HCT116 (cell line): ENCODE results near the gene SLC7A10. TPM values are rescaled to one million over a fixed set of nuclear protein-coding genes. Genes with fewer than 3 reads are reported as not detected.

Source experiments
- ATAC-seq: fragments of 200-7000 bp; cut with Tn5 transposase; 2 replicates; pipeline ENCODE4 v1.9.1; 2020; ENCODE audit warnings: mild to moderate bottlenecking, moderate library complexity
- BruUV-seq: library from RNA; stranded (reverse); fragments of 400-500 nt; replicated peaks from 2 replicates; lab custom pipeline; 2021; lab: Mats Ljungman, UMichigan
- CTCF ChIA-PET: fragments of 300-600 bp; sonication (Branson Sonifier 250); formaldehyde crosslinking; loops from one replicate; lab custom pipeline; 2021; ENCODE audit warnings: antibody characterized with exemption; lab: Charles Lee
- POLR2A ChIA-PET: fragments of 300-600, 350-600 bp; sonication (Branson Sonifier 250); formaldehyde crosslinking; loops from one replicate; lab custom pipeline; 2021; ENCODE audit warnings: antibody characterized with exemption; lab: Charles Lee
- RAD21 ChIA-PET, 2 experiments: fragments of 300-600 bp; sonication (Branson Sonifier 250); formaldehyde crosslinking; loops; one replicate each; lab custom pipeline; 2023; ENCODE audit warnings: low total read pairs in 2 of 2; ENCODE audit not compliant: uncharacterized antibody in 2 of 2, unreplicated experiment in 2 of 2, low non-redundant PET in 1 of 2; lab: Charles Lee
- DNase-seq: peaks from one replicate; pipeline ENCODE4 v3.0.0-alpha.2; 2010; ENCODE audit warnings: low read depth, low spot score
- H2AFZ ChIP-seq: fragments of 200-600 bp; shearing (Covaris generic), sonication (generic); 2 replicates; pipeline ENCODE4 v1.6.1; 2017; ENCODE audit warnings: low read depth, mixed run types, mixed read lengths, antibody characterized with exemption, low read length; ENCODE audit not compliant: poor library complexity, severe bottlenecking
- H3K27ac ChIP-seq: 2 replicates; pipeline ENCODE4 v1.5.1; 2012; ENCODE audit warnings: low read depth, low read length
- H3K27me3 ChIP-seq: fragments of 200-600 bp; sonication (generic); 2 replicates; pipeline ENCODE4 v1.6.1; 2016; ENCODE audit warnings: mixed run types, low read length, mixed read lengths; ENCODE audit not compliant: insufficient read depth
- H3K36me3 ChIP-seq, 2 experiments: fragments of 200-500 bp in 1 of 2; fragments of 200-600 bp in 1 of 2; sonication (Bioruptor generic) in 1 of 2; sonication (generic) in 1 of 2; 2 replicates each; pipeline versions ENCODE4 v1.5.1 to v1.6.1; 2014 to 2016; ENCODE audit warnings: low read length in 2 of 2, inconsistent platforms in 1 of 2, mixed read lengths in 1 of 2, mixed run types in 1 of 2; ENCODE audit not compliant: insufficient read depth in 2 of 2, control insufficient read depth in 1 of 2
- H3K4me1 ChIP-seq, 2 experiments: fragments of 200-600 bp in 1 of 2; sonication (generic) in 1 of 2; 2 replicates each; pipeline versions ENCODE4 v1.5.1 to v1.6.1; 2012 to 2017; ENCODE audit warnings: low read length in 2 of 2, inconsistent platforms in 1 of 2, mild to moderate bottlenecking in 1 of 2, mixed read lengths in 1 of 2, mixed run types in 1 of 2, moderate library complexity in 1 of 2; ENCODE audit not compliant: insufficient read depth in 2 of 2, control insufficient read depth in 1 of 2
- H3K4me2 ChIP-seq: fragments of 200-600 bp; sonication (generic); 2 replicates; pipeline ENCODE4 v1.6.1; 2017; ENCODE audit warnings: mixed run types, low read length, mixed read lengths
- H3K4me3 ChIP-seq, 2 experiments: fragments of 200-600 bp in 1 of 2; sonication (generic) in 1 of 2; replicated peaks in 1 of 2; 2 replicates each; pipeline ENCODE4 v1.5.1; 2011 to 2016; ENCODE audit warnings: low read length in 2 of 2, control low read depth in 1 of 2, low read depth in 1 of 2, mild to moderate bottlenecking in 1 of 2, mixed read lengths in 1 of 2, mixed run types in 1 of 2
- H3K79me2 ChIP-seq: fragments of 200-600 bp; sonication (generic); 2 replicates; pipeline ENCODE4 v1.6.1; 2017; ENCODE audit warnings: mild to moderate bottlenecking, mixed run types, low read length, moderate library complexity, mixed read lengths; ENCODE audit not compliant: insufficient read depth
- H3K9ac ChIP-seq: fragments of 200-600 bp; sonication (generic); 2 replicates; pipeline ENCODE4 v1.6.1; 2016; ENCODE audit warnings: low read length, mixed read lengths
- H3K9me2 ChIP-seq: fragments of 200-600 bp; sonication (generic), shearing (Covaris generic); 2 replicates; pipeline ENCODE4 v1.6.1; 2017; ENCODE audit warnings: mixed run types, mild to moderate bottlenecking, moderate library complexity; ENCODE audit not compliant: insufficient read depth
- H3K9me3 ChIP-seq, 2 experiments: fragments of 200-500 bp in 1 of 2; fragments of 200-600 bp in 1 of 2; sonication (Bioruptor generic) in 1 of 2; sonication (generic) in 1 of 2; 2 replicates each; pipeline ENCODE4 v1.6.1; 2014 to 2017; ENCODE audit warnings: low read length in 2 of 2, mixed read lengths in 2 of 2, inconsistent platforms in 1 of 2, low read depth in 1 of 2, mild to moderate bottlenecking in 1 of 2, mixed run types in 1 of 2, moderate library complexity in 1 of 2; ENCODE audit not compliant: control insufficient read depth in 1 of 2, insufficient read depth in 1 of 2
- H4K20me1 ChIP-seq: fragments of 200-600 bp; sonication (generic), shearing (Covaris generic); 2 replicates; pipeline ENCODE4 v1.6.1; 2017; ENCODE audit warnings: mixed run types, mild to moderate bottlenecking, moderate library complexity; ENCODE audit not compliant: insufficient read depth
- ATF3 ChIP-seq: IDR thresholded peaks from 2 replicates; pipeline ENCODE4 v1.6.1; 2012
- CEBPB ChIP-seq: IDR thresholded peaks from 2 replicates; pipeline ENCODE4 v1.6.1; 2012; ENCODE audit warnings: low read depth
- CTCF ChIP-seq, 3 experiments: fragments of 200-600 bp in 1 of 3; sonication (generic) in 1 of 3; IDR thresholded peaks in 2 of 3; conservative IDR thresholded peaks in 1 of 3; 2 replicates each; pipeline ENCODE4 v1.5.1; 2012 to 2017; ENCODE audit warnings: low read depth in 2 of 3, low read length in 2 of 3, antibody characterized with exemption in 1 of 3, borderline replicate concordance in 1 of 3, control low read depth in 1 of 3, mild to moderate bottlenecking in 1 of 3, mixed read lengths in 1 of 3, mixed run types in 1 of 3, moderate library complexity in 1 of 3; ENCODE audit not compliant: insufficient read depth in 1 of 3
- EGR1 ChIP-seq: IDR thresholded peaks from 2 replicates; pipeline ENCODE4 v1.6.1; 2012; ENCODE audit warnings: low read depth
- FOSL1 ChIP-seq: IDR thresholded peaks from 2 replicates; pipeline ENCODE4 v1.6.1; 2012; ENCODE audit warnings: low read depth
- POLR2A ChIP-seq: IDR thresholded peaks from 2 replicates; pipeline ENCODE4 v1.7.0; 2011; ENCODE audit warnings: borderline replicate concordance; ENCODE audit not compliant: insufficient read depth, insufficient read length; ENCODE audit errors: extremely low read depth
- POLR2AphosphoS5 ChIP-seq: IDR thresholded peaks from 2 replicates; pipeline ENCODE4 v1.6.1; 2011; ENCODE audit warnings: mild to moderate bottlenecking, low read depth, low read length, moderate library complexity
- REST ChIP-seq: IDR thresholded peaks from 2 replicates; pipeline ENCODE4 v1.6.1; 2012; ENCODE audit warnings: low read depth
- SIN3A ChIP-seq: IDR thresholded peaks from 2 replicates; pipeline ENCODE4 v1.6.1; 2012; ENCODE audit warnings: low read depth
- SP1 ChIP-seq: IDR thresholded peaks from 2 replicates; pipeline ENCODE4 v1.6.1; 2012; ENCODE audit warnings: low read depth
- SRF ChIP-seq: IDR thresholded peaks from 2 replicates; pipeline ENCODE4 v1.6.1; 2012; ENCODE audit warnings: low read depth
- TCF7L2 ChIP-seq: IDR thresholded peaks from 2 replicates; pipeline ENCODE4 v1.7.0; 2011; ENCODE audit warnings: borderline replicate concordance, inconsistent platforms; ENCODE audit not compliant: insufficient read depth, insufficient read length; ENCODE audit errors: extremely low read depth
- ZBTB33 ChIP-seq: IDR thresholded peaks from 2 replicates; pipeline ENCODE4 v1.6.1; 2011; ENCODE audit warnings: mild to moderate bottlenecking, low read length, moderate library complexity; ENCODE audit not compliant: insufficient replicate concordance; ENCODE audit errors: extremely low read depth
- ZFX ChIP-seq: fragments of 450-650 bp; IDR thresholded peaks from 2 replicates; pipeline ENCODE4 v1.6.1; 2017
- intact Hi-C: fragments of 100-400 bp; cut with micrococcal nuclease; formaldehyde crosslinking; loops from 2 replicates; pipeline ENCODE4 v1.10.0; 2022
- total RNA-seq: library from RNA; stranded (reverse); gene quantifications from one replicate; pipeline ENCODE4 v1.2.1, GENCODE V29; 2021; ENCODE audit not compliant: unreplicated experiment

The SLC7A10 gene
- total RNA-seq, 1 experiment from 2014 or later: 0.25 TPM

- no TSS peak for BruUV-seq
- no peak overlapping the region for H3K4me3 ChIP-seq
- no peak overlapping the region for H3K27ac ChIP-seq
- H3K9me3 ChIP-seq: no peaks in the 10 kb centered on the region
- no peak overlapping the region for H2AFZ ChIP-seq
- RAD21 ChIA-PET: no interaction called here
- intact Hi-C loops: no loop called here
- ATAC-seq: no peak
- no peaks in the 10 kb centered on the region for H3K27me3 ChIP-seq
- no peak overlapping the region for H3K9ac ChIP-seq
- H3K79me2 ChIP-seq: no peaks in the 10 kb centered on the region
- H4K20me1 ChIP-seq: no peaks in the 10 kb centered on the region
- H3K4me1 ChIP-seq: no peaks in the 10 kb centered on the region
- no peak overlapping the region for H3K4me2 ChIP-seq
- no peaks in the 10 kb centered on the region for H3K36me3 ChIP-seq
- TF ChIP-seq ATF3 (no peak), CEBPB (no peak), POLR2A (no peak), EGR1 (no peak), ZFX (no peak), SRF (no peak), FOSL1 (no peak), SP1 (no peak), SIN3A (no peak)
- CTCF ChIA-PET: no interaction called here
- POLR2A ChIA-PET: no interaction called here
- H3K9me2 ChIP-seq: no peaks in the 10 kb centered on the region
- no peak for DNase-seq
Observed at GRCh38 chr19:33159893-33160292, 65.8 kb downstream of the SLC7A10 start.

- Histone ChIP-seq H3K36me3 (no peaks in the 10 kb centered on the region), H3K9ac (no peak overlapping the region), H3K27ac (no peak overlapping the region), H3K4me2 (no peak overlapping the region), H3K9me2 (no peaks in the 10 kb centered on the region), H3K4me1 (no peaks in the 10 kb centered on the region), H4K20me1 (no peaks in the 10 kb centered on the region), H3K4me3 (no peak overlapping the region), H3K9me3 (no peaks in the 10 kb centered on the region), H2AFZ (no peak overlapping the region), H3K27me3 (no peaks in the 10 kb centered on the region), H3K79me2 (no peaks in the 10 kb centered on the region)
- no peak for ATAC-seq
- no peak for DNase-seq
- no TSS peak for BruUV-seq
- intact Hi-C loops: no loop called here
- ChIA-PET RAD21 (no interaction called here), POLR2A (no interaction called here), CTCF (no interaction called here)
- TF ChIP-seq POLR2AphosphoS5 (no peak), CTCF (IDR thresholded peaks at IDR 0.05 in 2 of 3, conservative IDR thresholded peaks at IDR 0.05 in 1 of 3; ENCODE audit: borderline replicate concordance in 1 of 3, insufficient read depth in 1 of 3, low read depth in 2 of 3, low read length in 2 of 3) (no peak), REST (no peak), EGR1 (no peak), SRF (no peak), TCF7L2 (no peak), CEBPB (no peak), ZBTB33 (no peak), FOSL1 (no peak)
Observed at GRCh38 chr19:33159149-33159548, 66.5 kb downstream of the SLC7A10 start.
